Choroid plexus epithelial cell (primary cell): ENCODE measurements around the gene KIAA0232.

ENCODE experiments used
- DNase-seq: peaks from one replicate; pipeline ENCODE4 v3.0.0-alpha.2; 2010; ENCODE audit warnings: low read depth
- H3K4me3 ChIP-seq: 2 replicates; pipeline ENCODE4 v1.5.1; 2011; ENCODE audit warnings: low read depth, mild to moderate bottlenecking, control low read depth, low read length, moderate library complexity
- CTCF ChIP-seq: conservative IDR thresholded peaks from 2 replicates; pipeline ENCODE4 v1.5.1; 2011; ENCODE audit warnings: low read depth, mild to moderate bottlenecking, control low read depth, inconsistent platforms, low read length, moderate library complexity

KIAA0232 gene

GRCh38 chr4:6770581-6771228 is 11.8 kb upstream of the KIAA0232 start:
- TF ChIP-seq CTCF, result no peak
- no peak for DNase-seq
- H3K4me3 ChIP-seq, result no peak overlapping the region

GRCh38 chr4:6771229-6771671 is 11.3 kb upstream of the KIAA0232 start:
- no peak for TF ChIP-seq CTCF
- H3K4me3 ChIP-seq, result no peak overlapping the region
- DNase-seq, result no peak

- DNase-seq, result no peak
- peak; percentile 23 for TF ChIP-seq CTCF
- no peak overlapping the region for H3K4me3 ChIP-seq
These were observed 10.2 kb upstream of the KIAA0232 start for GRCh38 chr4:6772223-6772928.

- TF ChIP-seq CTCF, result no peak
- peak; percentile 74 for DNase-seq
- H3K4me3 ChIP-seq, result no peak overlapping the region
These were observed 9.4 kb upstream of the KIAA0232 start for GRCh38 chr4:6773106-6773505.

- TF ChIP-seq CTCF, result no peak
- no peak for DNase-seq
- H3K4me3 ChIP-seq, result no peak overlapping the region
These were observed 8.6 kb upstream of the KIAA0232 start for GRCh38 chr4:6773616-6774540.

GRCh38 chr4:6775746-6776145 is 6.8 kb upstream of the KIAA0232 start:
- H3K4me3 ChIP-seq, result no peak overlapping the region
- DNase-seq, result no peak
- no peak for TF ChIP-seq CTCF
